H1 (cell line): ENCODE results near the gene AKR7A2. TPM values are rescaled to one million over a fixed set of nuclear protein-coding genes. Genes with fewer than 3 reads are reported as not detected.

ENCODE experiments used
- CTCF ChIA-PET: fragments of 300-600 bp; sonication (Branson Sonifier 250); formaldehyde crosslinking; loops from one replicate; lab custom pipeline; 2021; ENCODE audit not compliant: partially characterized antibody; lab: Charles Lee
- POLR2A ChIA-PET: fragments of 300-600 bp; sonication (Branson Sonifier 250); formaldehyde crosslinking; loops from one replicate; lab custom pipeline; 2021; ENCODE audit warnings: inconsistent platforms; ENCODE audit not compliant: partially characterized antibody; lab: Charles Lee
- DNase-seq, 2 experiments: peaks; one replicate each; pipeline versions ENCODE4 v3.0.0 to v3.0.0-alpha.2; 2010 to 2022; ENCODE audit warnings: low spot score in 2 of 2, low read depth in 1 of 2, mixed read lengths in 1 of 2
- FAIRE-seq: peaks from 2 replicates; lab custom pipeline; 2011; peaks lifted over from hg19 to GRCh38; lab: Jason Lieb, UNC
- H2AFZ ChIP-seq: 2 replicates; pipeline ENCODE4 v1.8.1; 2012; ENCODE audit warnings: low read length, inconsistent platforms
- H2AK5ac ChIP-seq: 2 replicates; pipeline ENCODE4 v1.6.1; 2013; ENCODE audit warnings: low read depth, low read length
- H2BK120ac ChIP-seq: replicated peaks from 2 replicates; pipeline ENCODE3; 2013; ENCODE audit warnings: low read depth, low read length, inconsistent platforms
- H2BK12ac ChIP-seq: 2 replicates; pipeline ENCODE4 v1.6.1; 2013; ENCODE audit warnings: low read depth, low read length
- H2BK15ac ChIP-seq: 2 replicates; pipeline ENCODE4 v1.6.1; 2013; ENCODE audit warnings: low read length
- H2BK20ac ChIP-seq: 2 replicates; pipeline ENCODE4 v1.6.1; 2013; ENCODE audit warnings: low read length
- H2BK5ac ChIP-seq: 2 replicates; pipeline ENCODE4 v1.6.1; 2013; ENCODE audit warnings: low read depth, low read length
- H3K14ac ChIP-seq: 2 replicates; pipeline ENCODE4 v1.6.1; 2013; ENCODE audit warnings: inconsistent platforms; ENCODE audit not compliant: insufficient read length
- H3K18ac ChIP-seq: 2 replicates; pipeline ENCODE4 v1.6.1; 2013; ENCODE audit warnings: low read length; ENCODE audit errors: extremely low read depth
- H3K23ac ChIP-seq: 2 replicates; pipeline ENCODE4 v1.6.1; 2013; ENCODE audit warnings: inconsistent platforms; ENCODE audit not compliant: insufficient read length
- H3K23me2 ChIP-seq: 2 replicates; pipeline ENCODE4 v1.6.1; 2013; ENCODE audit warnings: low read depth, low read length
- H3K27ac ChIP-seq: 2 replicates; pipeline ENCODE4 v1.6.1; 2011; ENCODE audit warnings: low read depth, low read length, inconsistent platforms
- H3K27me3 ChIP-seq, 4 experiments: replicated peaks in 1 of 4; 1 replicate in 1 of 4; 2 replicates in 3 of 4; pipeline versions ENCODE4 v1.6.1 to v1.8.1; 2011 to 2013; ENCODE audit warnings: low read length in 3 of 4, mild to moderate bottlenecking in 3 of 4, inconsistent platforms in 2 of 4, mixed read lengths in 2 of 4, moderate library complexity in 1 of 4; ENCODE audit not compliant: control insufficient read depth in 3 of 4, insufficient read depth in 3 of 4; ENCODE audit errors: extremely low read depth in 1 of 4
- H3K36me3 ChIP-seq, 4 experiments: 2 replicates each; pipeline versions ENCODE4 v1.6.1 to v1.8.1; 2011 to 2013; ENCODE audit warnings: mild to moderate bottlenecking in 4 of 4, low read length in 3 of 4, moderate library complexity in 2 of 4, control low read depth in 1 of 4, inconsistent platforms in 1 of 4; ENCODE audit not compliant: insufficient read depth in 4 of 4, control insufficient read depth in 2 of 4
- H3K4ac ChIP-seq: replicated peaks from 2 replicates; pipeline ENCODE3; 2013; ENCODE audit warnings: low read length, low read depth, mixed read lengths, inconsistent platforms; ENCODE audit not compliant: insufficient read length
- H3K4me1 ChIP-seq, 4 experiments: replicated peaks in 1 of 4; 1 replicate in 1 of 4; 2 replicates in 3 of 4; pipeline versions ENCODE4 v1.6.1 to v1.8.1; 2011 to 2013; ENCODE audit warnings: low read length in 3 of 4, inconsistent platforms in 2 of 4, mixed read lengths in 1 of 4; ENCODE audit not compliant: insufficient read depth in 4 of 4, control insufficient read depth in 3 of 4
- H3K4me2 ChIP-seq, 2 experiments: 2 replicates each; pipeline versions ENCODE4 v1.6.1 to v1.8.1; 2011 to 2013; ENCODE audit warnings: low read depth in 2 of 2, low read length in 2 of 2, control low read depth in 1 of 2, inconsistent platforms in 1 of 2, mild to moderate bottlenecking in 1 of 2; ENCODE audit not compliant: insufficient read depth in 1 of 2
- H3K4me3 ChIP-seq, 4 experiments: fragments of 200-600, 300-600 bp in 1 of 4; sonication (generic), shearing (Covaris generic), sonication (Bioruptor Twin) in 1 of 4; 2 replicates each; pipeline versions ENCODE4 v1.5.1 to v1.8.1; 2011 to 2016; ENCODE audit warnings: low read length in 4 of 4, low read depth in 3 of 4, control low read depth in 2 of 4, inconsistent platforms in 2 of 4, mild to moderate bottlenecking in 2 of 4, mixed read lengths in 1 of 4, moderate library complexity in 1 of 4; ENCODE audit not compliant: insufficient read depth in 2 of 4; ENCODE audit errors: extremely low read depth in 1 of 4
- H3K56ac ChIP-seq: replicated peaks from 2 replicates; pipeline ENCODE3; 2013; ENCODE audit warnings: low read depth, mild to moderate bottlenecking, mixed read lengths, low read length, inconsistent platforms; ENCODE audit not compliant: insufficient read length
- H3K79me1 ChIP-seq: 2 replicates; pipeline ENCODE4 v1.6.1; 2013; ENCODE audit warnings: low read depth, low read length, control low read depth
- H3K79me2 ChIP-seq, 2 experiments: 2 replicates each; pipeline versions ENCODE4 v1.6.1 to v1.8.1; 2012 to 2013; ENCODE audit warnings: low read length in 2 of 2, mild to moderate bottlenecking in 2 of 2, inconsistent platforms in 1 of 2; ENCODE audit not compliant: insufficient read depth in 2 of 2, control insufficient read depth in 1 of 2
- H3K9ac ChIP-seq, 4 experiments: replicated peaks in 1 of 4; 1 replicate in 1 of 4; 2 replicates in 3 of 4; pipeline versions ENCODE4 v1.6.1 to v1.8.1; 2011 to 2013; ENCODE audit warnings: low read depth in 3 of 4, low read length in 3 of 4, control low read depth in 2 of 4, mild to moderate bottlenecking in 2 of 4, moderate library complexity in 2 of 4, inconsistent platforms in 1 of 4; ENCODE audit errors: extremely low read depth in 1 of 4
- H3K9me3 ChIP-seq, 2 experiments: 2 replicates each; pipeline versions ENCODE4 v1.6.1 to v1.8.1; 2012 to 2013; ENCODE audit warnings: mild to moderate bottlenecking in 2 of 2, moderate library complexity in 2 of 2, control low read depth in 1 of 2, inconsistent platforms in 1 of 2, low read depth in 1 of 2, low read length in 1 of 2, mixed read lengths in 1 of 2; ENCODE audit not compliant: insufficient read depth in 2 of 2
- H4K20me1 ChIP-seq, 2 experiments: replicated peaks in 1 of 2; 2 replicates each; pipeline versions ENCODE3 to v1.8.1; 2011 to 2013; ENCODE audit warnings: inconsistent platforms in 2 of 2, low read length in 2 of 2, mild to moderate bottlenecking in 1 of 2; ENCODE audit not compliant: insufficient read depth in 2 of 2, control insufficient read depth in 1 of 2
- H4K5ac ChIP-seq: 2 replicates; pipeline ENCODE4 v1.6.1; 2013; ENCODE audit warnings: low read length, low read depth, mixed read lengths, inconsistent platforms; ENCODE audit not compliant: insufficient read length
- H4K8ac ChIP-seq: 2 replicates; pipeline ENCODE4 v1.8.0; 2013; ENCODE audit warnings: mild to moderate bottlenecking, moderate library complexity, low read length, inconsistent platforms; ENCODE audit not compliant: insufficient read depth; ENCODE audit errors: extremely low read depth
- H4K91ac ChIP-seq: replicated peaks from 2 replicates; pipeline ENCODE3; 2013; ENCODE audit warnings: low read length, mixed read lengths, inconsistent platforms; ENCODE audit not compliant: insufficient read length
- NANOG ChIP-seq: IDR thresholded peaks from 2 replicates; pipeline ENCODE4 v1.6.1; 2011; ENCODE audit warnings: low read length, low read depth, mild to moderate bottlenecking, inconsistent platforms; ENCODE audit not compliant: insufficient read depth, poor library complexity, severe bottlenecking
- POLR2AphosphoS5 ChIP-seq: IDR thresholded peaks from 2 replicates; pipeline ENCODE4 v1.6.1; 2011; ENCODE audit warnings: low read depth, low read length
- RNF2 ChIP-seq: fragments of 200-900, 300-1000 bp; sonication (generic); IDR thresholded peaks from 2 replicates; pipeline ENCODE4 v1.7.1; 2016; ENCODE audit warnings: borderline replicate concordance, low read depth, mild to moderate bottlenecking, antibody characterized with exemption, low read length; ENCODE audit not compliant: poor library complexity, severe bottlenecking; ENCODE audit errors: missing control alignments
- SP2 ChIP-seq: IDR thresholded peaks from 2 replicates; pipeline ENCODE4 v1.6.1; 2012; ENCODE audit warnings: mild to moderate bottlenecking, low read length, inconsistent platforms
- TEAD4 ChIP-seq: IDR thresholded peaks from 2 replicates; pipeline ENCODE4 v1.6.1; 2012; ENCODE audit warnings: low read depth, low read length, inconsistent platforms, mixed read lengths
- polyA plus RNA-seq, 7 experiments: library from polyadenylated mRNA; depleted of rRNA in 3 of 7; stranded (reverse) in 5 of 7; unstranded in 2 of 7; fragments of >200 nt in 5 of 7; fragments of 200-250 nt in 2 of 7; gene quantifications; 1 replicate in 5 of 7; 2 replicates in 1 of 7; 4 replicates in 1 of 7; pipeline versions ENCODE4 v1.2.1 to v1.2.3, GENCODE V29; 2011 to 2013; ENCODE audit warnings: missing spikeins in 2 of 7, mixed read lengths in 2 of 7
- total RNA-seq: library from RNA; stranded (reverse); fragmentation: NEBNext Ultra II Directional; extraction: Animal tissue kit (Norgen Biotek cat#: 25700); gene quantifications from 2 replicates; pipeline ENCODE4 v1.2.1, GENCODE V29; 2021

AKR7A2 gene
- total and polyA plus RNA-seq, 2 of the 8 experiments (the other 6 are each of a cell fraction or from before 2014, with no cell fraction given), result 32.0 to 48.3 TPM

DNA sequence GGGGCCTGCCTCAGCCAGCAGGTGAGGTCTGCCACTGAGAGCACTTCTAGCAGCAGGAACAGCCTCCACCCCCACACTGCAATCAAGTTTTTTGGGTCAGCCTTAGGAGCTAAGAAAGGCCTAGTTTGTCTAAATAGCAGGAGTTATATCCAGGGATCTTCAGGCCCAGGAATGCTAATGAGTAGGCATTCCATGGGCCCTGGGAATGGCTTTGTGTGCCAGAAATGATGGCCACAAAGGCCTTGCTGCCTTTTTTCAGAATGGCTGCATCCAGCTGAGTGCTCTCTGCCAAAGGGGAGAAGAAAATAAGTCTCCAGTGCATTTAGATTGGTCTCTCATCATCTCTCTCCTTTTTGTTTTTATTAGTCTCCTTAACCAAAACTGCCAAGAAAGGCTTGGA lies 57.5 kb downstream of the AKR7A2 start:
- Histone ChIP-seq H4K5ac (no peak overlapping the region), H2BK5ac (no peak overlapping the region), H3K36me3 (peaks cover 29 to 50% (median 37%) of the 10 kb centered on the region in 4 experiments), H3K4me3 (no peak overlapping the region), H4K91ac (no peak overlapping the region), H3K79me1 (peaks cover 19% of the 10 kb centered on the region), H3K27ac (no peak overlapping the region; the same call in 1 of the 2 replicates), H2BK20ac (no peak overlapping the region), H3K18ac (no peak overlapping the region), H2BK15ac (no peak overlapping the region), H3K9me3 (no peaks in the 10 kb centered on the region), H2BK12ac (no peak overlapping the region), H3K27me3 (no peaks in the 10 kb centered on the region), H2BK120ac (no peak overlapping the region), H3K79me2 (peaks cover 34 to 64% of the 10 kb centered on the region in 2 experiments), H3K23ac (no peak overlapping the region), H3K9ac (0 out of 7 replicates have a peak overlapping the region, but pooled peaks of 1 of the 4 experiments have one; percentile 26), H3K56ac (no peak overlapping the region), H2AK5ac (no peak overlapping the region), H3K4me2 (peak overlapping the region; percentile 90 to 93; a peak in 2 of 4 replicates), H4K20me1 (peaks cover 12 to 26% of the 10 kb centered on the region in 2 experiments), H3K23me2 (peaks cover 4% of the 10 kb centered on the region), H4K8ac (peak overlapping the region; percentile 29; the same call in 1 of the 2 replicates), H2AFZ (no peak overlapping the region), H3K14ac (no peak overlapping the region), H3K4ac (no peak overlapping the region), H3K4me1 (peaks cover 0 to 10% (median 6%) of the 10 kb centered on the region in 4 experiments; a peak in 6 of 7 replicates)
- DNase-seq (no peak), FAIRE-seq (no peak)
- CTCF ChIA-PET, result interaction anchor here (1.1 to 1.5 kb wide), 2 partner anchors 233 to 347 kb away, joined by 3 to 5 read pairs; no protein-coding TSS in a partner anchor
- TF ChIP-seq NANOG, result no peak
- peak; percentile 53; the same call in 1 of the 2 replicates for TF ChIP-seq POLR2AphosphoS5
- TF ChIP-seq RNF2, result no peak
- TF ChIP-seq TEAD4, result peak; percentile 43; the same call in 1 of the 2 replicates
- TF ChIP-seq SP2, result no peak
- POLR2A ChIA-PET, result interaction anchor here (1.1 to 5.8 kb wide), 6 partner anchors 7 to 58 kb away, joined by 3 to 83 read pairs (median 7); no protein-coding TSS in a partner anchor
